Measurements from ENCODE around the gene VTI1A. TPM values are rescaled to one million over a fixed set of nuclear protein-coding genes. Genes with fewer than 3 reads are reported as not detected.

Gene VTI1A
- total and polyA plus RNA-seq, 9 of the 15 experiments (the other 6 are each of a cell fraction or from before 2014, with no cell fraction given): 9.3 to 21.4 (median 16.0) TPM

GRCh38 chr10:112554263-112554662, 107.2 kb downstream of the VTI1A start:
- Histone ChIP-seq H3K4me3 (no peak overlapping the region), H4K20me1 (replicated peaks; ENCODE audit: control insufficient read depth, insufficient read depth, low read length) (no peaks in the 10 kb centered on the region), H3K9ac (ENCODE audit: insufficient read depth in 1 of 2, low read depth in 2 of 2, low read length in 2 of 2) (no peak overlapping the region), H3K9me3 (replicated peaks; ENCODE audit: control insufficient read depth, insufficient read depth, low read depth, low read length) (no peaks in the 10 kb centered on the region), H3K9me1 (ENCODE audit: control insufficient read depth, insufficient read depth, low read length) (no peaks in the 10 kb centered on the region), H3K27me3 (ENCODE audit: control insufficient read depth in 2 of 2, insufficient read depth in 2 of 2, low read length in 2 of 2) (no peaks in the 10 kb centered on the region), H3K79me2 (ENCODE audit: control insufficient read depth, insufficient read depth, low read length) (no peaks in the 10 kb centered on the region), H2AFZ (ENCODE audit: low read depth, low read length) (no peak overlapping the region), H3K4me1 (replicated peaks in 1 of 2; ENCODE audit: control insufficient read depth in 2 of 2, insufficient read depth in 2 of 2, low read length in 2 of 2) (no peaks in the 10 kb centered on the region), H3K4me2 (ENCODE audit: insufficient read depth, low read length) (no peak overlapping the region), H3K36me3 (ENCODE audit: control insufficient read depth, insufficient read depth, low read length) (no peaks in the 10 kb centered on the region), H3K27ac (ENCODE audit: extremely low read depth, low read depth, low read length) (no peak overlapping the region)
- DNase-seq (ENCODE audit: extremely low read depth in 1 of 4, low spot score in 3 of 4) (no peak), FAIRE-seq (no peak), ATAC-seq (no peak)
- ChIA-PET CTCF (ENCODE audit: low intra/inter-chr PET ratio) (no interaction called here), POLR2A (no interaction called here)
- TF ChIP-seq E2F1 (CRISPR knock-in tag; IDR thresholded peaks at IDR 0.05) (no peak), KAT7 (CRISPR knock-in tag; IDR thresholded peaks at IDR 0.05; ENCODE audit: borderline replicate concordance) (no peak), HCFC1 (IDR thresholded peaks at IDR 0.05; ENCODE audit: low read depth, low read length) (no peak), NCOR1 (IDR thresholded peaks at IDR 0.05) (no peak), FOS (IDR thresholded peaks at IDR 0.05; ENCODE audit: extremely low read depth, insufficient read length) (no peak), HNRNPUL1 (IDR thresholded peaks at IDR 0.05; ENCODE audit: low read length) (no peak)
- intact Hi-C loops (cut with micrococcal nuclease) (no loop called here), in situ Hi-C loops (cut with MboI) (no loop called here)
- no TSS peak for BruUV-seq (replicated peaks)

GRCh38 chr10:112557197-112557596, 110.2 kb downstream of the VTI1A start:
- no TSS peak for BruUV-seq (replicated peaks)
- 86% methylated on average over 2 of the region's 2 CpGs for WGBS (ENCODE audit: insufficient coverage, low coverage, missing lambda C conversion rate)
- CTCF ChIA-PET (ENCODE audit: low intra/inter-chr PET ratio): no interaction called here
- no peak overlapping the region for H3K4me3 ChIP-seq
- H3K9me3 ChIP-seq (replicated peaks; ENCODE audit: control insufficient read depth, insufficient read depth, low read depth, low read length): no peaks in the 10 kb centered on the region
- no peaks in the 10 kb centered on the region for H3K9me1 ChIP-seq (ENCODE audit: control insufficient read depth, insufficient read depth, low read length)
- FAIRE-seq (no peak), ATAC-seq (no peak), DNase-seq (ENCODE audit: extremely low read depth in 1 of 4, low spot score in 3 of 4) (no peak)
- no peak overlapping the region for H3K27ac ChIP-seq (ENCODE audit: extremely low read depth, low read depth, low read length)
- H3K4me2 ChIP-seq (ENCODE audit: insufficient read depth, low read length): no peak overlapping the region
- in situ Hi-C loops (cut with MboI): no loop called here
- H3K27me3 ChIP-seq (ENCODE audit: control insufficient read depth in 2 of 2, insufficient read depth in 2 of 2, low read length in 2 of 2): no peaks in the 10 kb centered on the region
- no peaks in the 10 kb centered on the region for H3K4me1 ChIP-seq (replicated peaks in 1 of 2; ENCODE audit: control insufficient read depth in 2 of 2, insufficient read depth in 2 of 2, low read length in 2 of 2)
- H3K9ac ChIP-seq (ENCODE audit: insufficient read depth in 1 of 2, low read depth in 2 of 2, low read length in 2 of 2): no peak overlapping the region
- POLR2A ChIA-PET: no interaction called here
- H3K36me3 ChIP-seq (ENCODE audit: control insufficient read depth, insufficient read depth, low read length): no peaks in the 10 kb centered on the region
- intact Hi-C loops (cut with micrococcal nuclease): no loop called here
- TF ChIP-seq ATF7 (IDR thresholded peaks at IDR 0.05): no peak
- TF ChIP-seq PCBP2 (IDR thresholded peaks at IDR 0.05; ENCODE audit: low read depth, low read length, poor library complexity, severe bottlenecking): no peak
- no peak for TF ChIP-seq CC2D1A (IDR thresholded peaks at IDR 0.05)
- TF ChIP-seq HDAC6 (IDR thresholded peaks at IDR 0.05; ENCODE audit: low read depth, low read length): no peak
- TF ChIP-seq GABPB2 (CRISPR knock-in tag; conservative IDR thresholded peaks at IDR 0.05): no peak
- no peak for TF ChIP-seq PHF21A (IDR thresholded peaks at IDR 0.05; ENCODE audit: borderline replicate concordance, low read depth)
- TF ChIP-seq KLF10 (CRISPR knock-in tag; IDR thresholded peaks at IDR 0.05): no peak
- no peak for TF ChIP-seq HMG20B (CRISPR knock-in tag; IDR thresholded peaks at IDR 0.05)
- TF ChIP-seq CBX2 (IDR thresholded peaks at IDR 0.05; ENCODE audit: insufficient read depth, low read length, poor library complexity, severe bottlenecking): no peak
- H4K20me1 ChIP-seq (replicated peaks; ENCODE audit: control insufficient read depth, insufficient read depth, low read length): no peaks in the 10 kb centered on the region
- no peak overlapping the region for H2AFZ ChIP-seq (ENCODE audit: low read depth, low read length)
- no peaks in the 10 kb centered on the region for H3K79me2 ChIP-seq (ENCODE audit: control insufficient read depth, insufficient read depth, low read length)

Measured in K562 (cell line).